Ishikawa (cell line): ENCODE measurements around the gene NT5C2.
"Not testable (repeated sequence)": the region's sequence is repeated elsewhere in the genome, so short reads cannot be mapped to it uniquely, and the experiment has no call there.

Source experiments
- EGR1 ChIP-seq: IDR thresholded peaks from 2 replicates; pipeline ENCODE4 v1.6.1; 2012
- RAD21 ChIP-seq: IDR thresholded peaks from 2 replicates; pipeline ENCODE4 v1.6.1; 2012; ENCODE audit warnings: low read depth
- TEAD4 ChIP-seq: IDR thresholded peaks from 2 replicates; pipeline ENCODE4 v1.6.1; 2012
- YY1 ChIP-seq: IDR thresholded peaks from 2 replicates; pipeline ENCODE4 v1.6.1; 2012; ENCODE audit warnings: low read depth
- ZBTB7A ChIP-seq: IDR thresholded peaks from 2 replicates; pipeline ENCODE4 v1.6.1; 2012; ENCODE audit warnings: low read depth
- TF ChIP-seq, protein P1 (sequence below): IDR thresholded peaks from 2 replicates; pipeline ENCODE4 v1.6.1; 2012
- TF ChIP-seq, protein P2 (sequence below): IDR thresholded peaks from 2 replicates; pipeline ENCODE4 v1.6.1; 2012
- TF ChIP-seq, protein P3 (sequence below): IDR thresholded peaks from 2 replicates; pipeline ENCODE4 v1.6.1; 2012; ENCODE audit warnings: low read depth, mild to moderate bottlenecking

DNA sequence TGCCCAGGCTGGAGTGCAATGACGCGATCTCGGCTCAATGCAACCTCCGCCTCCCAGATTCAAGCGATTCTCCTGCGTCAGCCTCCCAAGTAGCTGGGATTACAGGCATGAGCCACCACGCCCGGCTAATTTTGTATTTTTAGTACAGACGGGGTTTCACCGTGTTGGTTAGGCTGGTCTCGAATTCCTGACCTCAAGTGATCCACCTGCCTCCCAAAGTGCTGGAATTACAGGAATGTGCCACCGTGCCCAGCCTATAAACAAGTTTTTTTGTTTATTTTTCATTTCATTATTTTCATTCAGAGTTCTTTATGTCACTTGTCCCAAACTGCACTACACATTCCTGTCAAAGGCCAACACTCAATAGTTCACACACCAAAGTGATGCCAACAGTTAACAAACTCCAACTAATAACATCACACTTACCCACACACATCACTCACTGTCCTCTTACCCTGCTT lies 9.1 kb downstream of the NT5C2 start:
- TF ChIP-seq YY1, ZBTB7A, EGR1, RAD21: not testable (repeated sequence)
- TF ChIP-seq, protein P1, sequence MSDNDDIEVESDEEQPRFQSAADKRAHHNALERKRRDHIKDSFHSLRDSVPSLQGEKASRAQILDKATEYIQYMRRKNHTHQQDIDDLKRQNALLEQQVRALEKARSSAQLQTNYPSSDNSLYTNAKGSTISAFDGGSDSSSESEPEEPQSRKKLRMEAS, result not testable (repeated sequence)
- TF ChIP-seq, protein P2, sequence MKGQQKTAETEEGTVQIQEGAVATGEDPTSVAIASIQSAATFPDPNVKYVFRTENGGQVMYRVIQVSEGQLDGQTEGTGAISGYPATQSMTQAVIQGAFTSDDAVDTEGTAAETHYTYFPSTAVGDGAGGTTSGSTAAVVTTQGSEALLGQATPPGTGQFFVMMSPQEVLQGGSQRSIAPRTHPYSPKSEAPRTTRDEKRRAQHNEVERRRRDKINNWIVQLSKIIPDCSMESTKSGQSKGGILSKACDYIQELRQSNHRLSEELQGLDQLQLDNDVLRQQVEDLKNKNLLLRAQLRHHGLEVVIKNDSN, result not testable (repeated sequence)
- TF ChIP-seq, protein P3, sequence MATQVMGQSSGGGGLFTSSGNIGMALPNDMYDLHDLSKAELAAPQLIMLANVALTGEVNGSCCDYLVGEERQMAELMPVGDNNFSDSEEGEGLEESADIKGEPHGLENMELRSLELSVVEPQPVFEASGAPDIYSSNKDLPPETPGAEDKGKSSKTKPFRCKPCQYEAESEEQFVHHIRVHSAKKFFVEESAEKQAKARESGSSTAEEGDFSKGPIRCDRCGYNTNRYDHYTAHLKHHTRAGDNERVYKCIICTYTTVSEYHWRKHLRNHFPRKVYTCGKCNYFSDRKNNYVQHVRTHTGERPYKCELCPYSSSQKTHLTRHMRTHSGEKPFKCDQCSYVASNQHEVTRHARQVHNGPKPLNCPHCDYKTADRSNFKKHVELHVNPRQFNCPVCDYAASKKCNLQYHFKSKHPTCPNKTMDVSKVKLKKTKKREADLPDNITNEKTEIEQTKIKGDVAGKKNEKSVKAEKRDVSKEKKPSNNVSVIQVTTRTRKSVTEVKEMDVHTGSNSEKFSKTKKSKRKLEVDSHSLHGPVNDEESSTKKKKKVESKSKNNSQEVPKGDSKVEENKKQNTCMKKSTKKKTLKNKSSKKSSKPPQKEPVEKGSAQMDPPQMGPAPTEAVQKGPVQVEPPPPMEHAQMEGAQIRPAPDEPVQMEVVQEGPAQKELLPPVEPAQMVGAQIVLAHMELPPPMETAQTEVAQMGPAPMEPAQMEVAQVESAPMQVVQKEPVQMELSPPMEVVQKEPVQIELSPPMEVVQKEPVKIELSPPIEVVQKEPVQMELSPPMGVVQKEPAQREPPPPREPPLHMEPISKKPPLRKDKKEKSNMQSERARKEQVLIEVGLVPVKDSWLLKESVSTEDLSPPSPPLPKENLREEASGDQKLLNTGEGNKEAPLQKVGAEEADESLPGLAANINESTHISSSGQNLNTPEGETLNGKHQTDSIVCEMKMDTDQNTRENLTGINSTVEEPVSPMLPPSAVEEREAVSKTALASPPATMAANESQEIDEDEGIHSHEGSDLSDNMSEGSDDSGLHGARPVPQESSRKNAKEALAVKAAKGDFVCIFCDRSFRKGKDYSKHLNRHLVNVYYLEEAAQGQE, result not testable (repeated sequence)
- peak; percentile 94 for TF ChIP-seq TEAD4
